CD4-positive, alpha-beta T cell (primary cell): ENCODE data around the gene TMEM151B. TPM values are rescaled to one million over a fixed set of nuclear protein-coding genes. Genes with fewer than 3 reads are reported as not detected.

Experiments used
- ATAC-seq: fragments of 200-7000 bp; cut with Tn5 transposase; one replicate; pipeline ENCODE4 v1.10.0; 2022; ENCODE audit warnings: mild to moderate bottlenecking; ENCODE audit not compliant: poor library complexity
- CTCF ChIA-PET: fragments of 350-600 bp; sonication (Branson Sonifier 250); formaldehyde crosslinking; loops from one replicate; lab custom pipeline; 2021; ENCODE audit warnings: antibody characterized with exemption, inconsistent platforms; lab: Charles Lee
- POLR2A ChIA-PET: fragments of 350-600 bp; sonication (Branson Sonifier 250); formaldehyde crosslinking; loops from one replicate; lab custom pipeline; 2021; ENCODE audit warnings: antibody characterized with exemption, inconsistent platforms; lab: Charles Lee
- DNase-seq, 14 experiments: peaks; one replicate each; pipeline ENCODE4 v3.0.0-alpha.2; 2013 to 2020; ENCODE audit warnings: mixed read lengths in 2 of 14
- H3K27ac ChIP-seq, 2 donors: one replicate each; pipeline versions ENCODE4 v1.5.1 to v1.7.0; 2013; ENCODE audit warnings: low read length in 2 of 2, low read depth in 1 of 2, mild to moderate bottlenecking in 1 of 2
- H3K27me3 ChIP-seq, 2 experiments: 1 replicate in 1 of 2; 2 replicates in 1 of 2; pipeline versions ENCODE4 v1.6.1 to v1.7.0; 2013; ENCODE audit warnings: low read length in 2 of 2, control low read depth in 1 of 2, mild to moderate bottlenecking in 1 of 2, moderate library complexity in 1 of 2; ENCODE audit not compliant: insufficient read depth in 2 of 2, control insufficient read depth in 1 of 2
- H3K36me3 ChIP-seq: one replicate; pipeline ENCODE4 v1.6.1; 2013; ENCODE audit warnings: low read length, control low read depth; ENCODE audit not compliant: insufficient read depth
- H3K4me1 ChIP-seq: one replicate; pipeline ENCODE4 v1.6.1; 2013; ENCODE audit warnings: low read length, control low read depth; ENCODE audit not compliant: insufficient read depth
- H3K4me3 ChIP-seq: one replicate; pipeline ENCODE4 v1.5.1; 2013; ENCODE audit warnings: mild to moderate bottlenecking, low read length, moderate library complexity
- H3K9me3 ChIP-seq, 2 experiments: 1 replicate in 1 of 2; 2 replicates in 1 of 2; pipeline versions ENCODE4 v1.6.1 to v1.7.0; 2013; ENCODE audit warnings: low read length in 2 of 2, mild to moderate bottlenecking in 2 of 2, control low read depth in 1 of 2, moderate library complexity in 1 of 2; ENCODE audit not compliant: control insufficient read depth in 1 of 2, insufficient read depth in 1 of 2
- H3K27ac Mint-ChIP-seq: one replicate; pipeline ENCODE4 v1.8.0; 2020; ENCODE audit warnings: mixed read lengths
- H3K27me3 Mint-ChIP-seq: one replicate; pipeline ENCODE4 v1.8.0; 2021; ENCODE audit warnings: mixed read lengths
- H3K36me3 Mint-ChIP-seq: one replicate; pipeline ENCODE4 v1.8.0; 2021; ENCODE audit warnings: low read depth, mixed read lengths
- H3K4me1 Mint-ChIP-seq: one replicate; pipeline ENCODE4 v1.8.0; 2021; ENCODE audit warnings: low read depth, mixed read lengths
- H3K4me3 Mint-ChIP-seq: one replicate; pipeline ENCODE4 v1.8.0; 2020; ENCODE audit warnings: mild to moderate bottlenecking, mixed read lengths
- H3K9me3 Mint-ChIP-seq: one replicate; pipeline ENCODE4 v1.8.0; 2020; ENCODE audit warnings: mixed read lengths
- intact Hi-C, 2 experiments: fragments of 100-400 bp; cut with DNase I in 1 of 2; cut with micrococcal nuclease in 1 of 2; formaldehyde crosslinking; loops; one replicate each; pipeline versions ENCODE4 v1.15.1 to v1.9.0; 2023 to 2025; cut with DNase I, micrococcal nuclease
- total RNA-seq, 174 experiments: library from RNA in 2 of 174; stranded (reverse) in 2 of 174; gene quantifications; one replicate each; pipeline ENCODE4 v1.2.3 and lab custom pipeline; 2021 to 2026
- TF ChIP-seq, protein P1 (sequence below): fragments of 200-600 bp; IDR thresholded peaks from one replicate; pipeline ENCODE4 v1.8.0; 2022; ENCODE audit warnings: antibody characterized with exemption, mild to moderate bottlenecking

Gene TMEM151B
- total RNA-seq, 2 experiments from 2014 or later: not detected

DNA sequence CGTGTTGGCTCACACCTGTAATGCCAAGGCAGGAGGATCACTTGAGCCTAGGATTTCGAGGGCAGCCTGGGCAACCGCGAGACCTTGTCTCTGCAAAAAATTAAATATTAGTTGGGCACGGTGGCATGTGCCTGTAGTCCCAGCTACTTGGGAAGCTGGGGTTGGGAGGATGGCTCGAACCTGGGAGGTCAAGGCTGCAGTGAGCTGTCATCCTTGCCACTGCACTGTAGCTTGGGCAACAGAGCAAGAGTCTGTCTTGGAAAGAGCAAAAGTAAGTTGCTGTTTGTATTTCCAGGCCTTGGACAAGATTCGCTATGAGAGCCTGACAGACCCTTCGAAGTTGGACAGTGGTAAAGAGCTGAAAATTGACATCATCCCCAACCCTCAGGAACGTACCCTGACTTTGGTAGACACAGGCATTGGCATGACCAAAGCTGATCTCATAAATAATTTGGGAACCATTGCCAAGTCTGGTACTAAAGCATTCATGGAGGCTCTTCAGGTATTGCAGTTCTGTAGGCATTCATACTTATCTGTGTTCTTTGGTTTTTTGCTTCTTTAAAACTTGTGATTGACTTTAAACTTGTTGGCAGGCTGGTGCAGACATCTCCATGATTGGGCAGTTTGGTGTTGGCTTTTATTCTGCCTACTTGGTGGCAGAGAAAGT is 21.0 kb upstream of the TMEM151B start:
- no peak for ATAC-seq
- Histone ChIP-seq H3K27ac (peak overlapping the region in 1 of 2 donors; percentile 29), H3K36me3 (peaks cover 60% of the 10 kb centered on the region), H3K4me1 (peaks cover 46% of the 10 kb centered on the region), H3K27me3 (no peaks in the 10 kb centered on the region), H3K9me3 (no peaks in the 10 kb centered on the region), H3K4me3 (no peak overlapping the region)
- peaks cover 5% of the 10 kb centered on the region for H3K27me3 Mint-ChIP-seq
- peaks cover 82% of the 10 kb centered on the region for H3K36me3 Mint-ChIP-seq
- DNase-seq: no peak
- ChIA-PET CTCF (interaction anchor here (4.1 kb wide), 1 partner anchor 11 kb away, joined by 13 read pairs; no protein-coding TSS in a partner anchor), POLR2A (no interaction called here)
- H3K9me3 Mint-ChIP-seq: no peaks in the 10 kb centered on the region
- TF ChIP-seq, protein P1, sequence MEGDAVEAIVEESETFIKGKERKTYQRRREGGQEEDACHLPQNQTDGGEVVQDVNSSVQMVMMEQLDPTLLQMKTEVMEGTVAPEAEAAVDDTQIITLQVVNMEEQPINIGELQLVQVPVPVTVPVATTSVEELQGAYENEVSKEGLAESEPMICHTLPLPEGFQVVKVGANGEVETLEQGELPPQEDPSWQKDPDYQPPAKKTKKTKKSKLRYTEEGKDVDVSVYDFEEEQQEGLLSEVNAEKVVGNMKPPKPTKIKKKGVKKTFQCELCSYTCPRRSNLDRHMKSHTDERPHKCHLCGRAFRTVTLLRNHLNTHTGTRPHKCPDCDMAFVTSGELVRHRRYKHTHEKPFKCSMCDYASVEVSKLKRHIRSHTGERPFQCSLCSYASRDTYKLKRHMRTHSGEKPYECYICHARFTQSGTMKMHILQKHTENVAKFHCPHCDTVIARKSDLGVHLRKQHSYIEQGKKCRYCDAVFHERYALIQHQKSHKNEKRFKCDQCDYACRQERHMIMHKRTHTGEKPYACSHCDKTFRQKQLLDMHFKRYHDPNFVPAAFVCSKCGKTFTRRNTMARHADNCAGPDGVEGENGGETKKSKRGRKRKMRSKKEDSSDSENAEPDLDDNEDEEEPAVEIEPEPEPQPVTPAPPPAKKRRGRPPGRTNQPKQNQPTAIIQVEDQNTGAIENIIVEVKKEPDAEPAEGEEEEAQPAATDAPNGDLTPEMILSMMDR: no peak
- intact Hi-C loops: no loop called here
- peaks cover 65% of the 10 kb centered on the region for H3K4me1 Mint-ChIP-seq
- H3K27ac Mint-ChIP-seq: peak overlapping the region; percentile 93
- peak overlapping the region; percentile 96 for H3K4me3 Mint-ChIP-seq

DNA sequence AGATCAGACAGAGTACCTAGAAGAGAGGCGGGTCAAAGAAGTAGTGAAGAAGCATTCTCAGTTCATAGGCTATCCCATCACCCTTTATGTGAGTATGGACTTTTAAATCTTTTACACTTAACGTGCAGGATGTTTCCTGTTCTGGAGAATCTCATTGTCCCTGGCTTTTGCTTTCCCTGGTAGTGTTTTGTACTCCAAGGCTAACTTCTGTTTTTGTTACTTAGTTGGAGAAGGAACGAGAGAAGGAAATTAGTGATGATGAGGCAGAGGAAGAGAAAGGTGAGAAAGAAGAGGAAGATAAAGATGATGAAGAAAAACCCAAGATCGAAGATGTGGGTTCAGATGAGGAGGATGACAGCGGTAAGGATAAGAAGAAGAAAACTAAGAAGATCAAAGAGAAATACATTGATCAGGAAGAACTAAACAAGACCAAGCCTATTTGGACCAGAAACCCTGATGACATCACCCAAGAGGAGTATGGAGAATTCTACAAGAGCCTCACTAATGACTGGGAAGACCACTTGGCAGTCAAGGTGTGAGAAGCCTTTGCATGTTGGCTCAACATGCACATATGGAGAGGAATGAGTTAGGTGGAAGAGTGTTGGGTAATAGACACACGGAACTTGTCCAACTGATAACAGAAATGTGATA is 20.1 kb upstream of the TMEM151B start:
- peaks cover 52% of the 10 kb centered on the region for H3K4me1 ChIP-seq
- peaks cover 5% of the 10 kb centered on the region for H3K27me3 Mint-ChIP-seq
- TF ChIP-seq, protein P1: no peak
- H3K4me3 ChIP-seq: no peak overlapping the region
- H3K27me3 ChIP-seq: no peaks in the 10 kb centered on the region
- ATAC-seq (no peak), DNase-seq (no peak)
- POLR2A ChIA-PET: no interaction called here
- CTCF ChIA-PET: no interaction called here
- no peaks in the 10 kb centered on the region for H3K9me3 ChIP-seq
- H3K4me3 Mint-ChIP-seq: peak overlapping the region; percentile 96
- H3K36me3 Mint-ChIP-seq: peaks cover 92% of the 10 kb centered on the region
- H3K36me3 ChIP-seq: peaks cover 70% of the 10 kb centered on the region
- no peaks in the 10 kb centered on the region for H3K9me3 Mint-ChIP-seq
- H3K27ac ChIP-seq: no peak overlapping the region
- peaks cover 72% of the 10 kb centered on the region for H3K4me1 Mint-ChIP-seq
- H3K27ac Mint-ChIP-seq: peak overlapping the region; percentile 12
- intact Hi-C loops: no loop called here

DNA sequence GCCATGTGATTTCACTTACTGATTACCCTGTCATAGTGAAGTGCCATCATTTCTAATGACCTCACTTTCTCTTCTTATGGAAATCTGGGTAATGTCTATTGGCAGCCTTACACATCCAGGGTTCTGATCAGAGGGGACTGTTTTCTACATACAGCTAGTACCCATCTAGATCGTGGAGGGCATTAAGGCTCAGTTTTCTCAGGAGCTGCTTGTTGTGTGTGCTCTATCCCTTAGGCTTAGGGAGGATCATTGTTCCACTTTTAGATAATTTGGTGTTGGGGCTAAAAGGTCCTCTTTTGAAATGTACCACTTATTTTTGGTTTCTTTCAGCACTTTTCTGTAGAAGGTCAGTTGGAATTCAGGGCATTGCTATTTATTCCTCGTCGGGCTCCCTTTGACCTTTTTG is 19.5 kb upstream of the TMEM151B start:
- Mint-ChIP-seq H3K9me3 (no peaks in the 10 kb centered on the region), H3K27ac (peak overlapping the region; percentile 12), H3K4me3 (peak overlapping the region; percentile 12), H3K36me3 (peaks cover 92% of the 10 kb centered on the region), H3K4me1 (peaks cover 70% of the 10 kb centered on the region), H3K27me3 (peaks cover 5% of the 10 kb centered on the region)
- intact Hi-C loops: no loop called here
- no peak for DNase-seq
- Histone ChIP-seq H3K36me3 (peaks cover 75% of the 10 kb centered on the region), H3K4me1 (peaks cover 51% of the 10 kb centered on the region), H3K4me3 (no peak overlapping the region), H3K27ac (no peak overlapping the region), H3K27me3 (no peaks in the 10 kb centered on the region), H3K9me3 (no peaks in the 10 kb centered on the region)
- TF ChIP-seq, protein P1: no peak
- CTCF ChIA-PET: no interaction called here
- POLR2A ChIA-PET: no interaction called here
- no peak for ATAC-seq
